Aorta (tissue), 5 donors: Measurements from ENCODE around the gene MLST8. TPM values are rescaled to one million over a fixed set of nuclear protein-coding genes. Genes with fewer than 3 reads are reported as not detected.

ENCODE experiments used
- ATAC-seq: fragments of 200-7000 bp; cut with Tn5 transposase; one replicate; pipeline ENCODE4 v1.9.1; 2022; ENCODE audit warnings: moderate library complexity; ENCODE audit not compliant: low FRiP score
- DNase-seq, 2 donors: peaks; one replicate each; pipeline ENCODE4 v3.0.0-alpha.2; 2020
- H3K27ac ChIP-seq, 2 donors: one replicate each; pipeline ENCODE4 v1.5.1; 2013; ENCODE audit warnings: low read length in 2 of 2, mild to moderate bottlenecking in 2 of 2, moderate library complexity in 2 of 2, control low read depth in 1 of 2, inconsistent platforms in 1 of 2, low read depth in 1 of 2
- H3K27me3 ChIP-seq, 2 donors: one replicate each; pipeline ENCODE4 v1.6.1; 2013; ENCODE audit warnings: control low read depth in 1 of 2, low read length in 1 of 2, mild to moderate bottlenecking in 1 of 2, moderate library complexity in 1 of 2; ENCODE audit not compliant: insufficient read depth in 2 of 2, control insufficient read depth in 1 of 2
- H3K36me3 ChIP-seq, 2 donors: one replicate each; pipeline ENCODE4 v1.6.1; 2013; ENCODE audit warnings: control low read depth in 1 of 2, low read length in 1 of 2, mild to moderate bottlenecking in 1 of 2; ENCODE audit not compliant: insufficient read depth in 2 of 2, control insufficient read depth in 1 of 2
- H3K4me1 ChIP-seq, 2 donors: one replicate each; pipeline ENCODE4 v1.6.1; 2013; ENCODE audit warnings: low read length in 2 of 2, control low read depth in 1 of 2, mild to moderate bottlenecking in 1 of 2, moderate library complexity in 1 of 2; ENCODE audit not compliant: insufficient read depth in 2 of 2, control insufficient read depth in 1 of 2
- H3K4me3 ChIP-seq, 2 donors: one replicate each; pipeline ENCODE4 v1.5.1; 2013; ENCODE audit warnings: low read length in 2 of 2, control low read depth in 1 of 2, mild to moderate bottlenecking in 1 of 2
- H3K9me3 ChIP-seq: one replicate; pipeline ENCODE4 v1.6.1; 2013; ENCODE audit warnings: mild to moderate bottlenecking, low read length; ENCODE audit not compliant: control insufficient read depth
- WGBS, 2 donors: extraction: QIAGEN DNeasy Blood & Tissue Kit; methylation state at CpG; one replicate each; pipeline ENCODE4 v1.1.7; 2013; 5-methylcytosine and 5-hydroxymethylcytosine counted together
- intact Hi-C, 2 donors: fragments of 100-400 bp; cut with DNase I; formaldehyde crosslinking; loops; one replicate each; pipeline versions ENCODE4 v1.14.2 to v1.15.0; 2022
- polyA plus RNA-seq, 2 donors: library from polyadenylated mRNA; stranded (reverse); fragments of 200-250 nt; gene quantifications; one replicate each; pipeline ENCODE4 v1.2.3, GENCODE V29; 2013
- total RNA-seq, 2 donors: library from RNA; stranded (reverse); fragmentation: NEBNext Ultra II Directional; extraction: Animal tissue kit (Norgen Biotek cat#: 25700); gene quantifications; one replicate each; pipeline ENCODE4 v1.2.1, GENCODE V29; 2021
- donor health status: healthy with polysubstance abuse.
- donor health status: Bipolar disorder and iron deficiency.
- donor health status: DM: no; HTN: no; CAD: no.
- donor health status: DM: no; HTN: no; CAD: no.
- donor health status: DM: yes; HTN: yes; CAD: no.

Gene MLST8
- total and polyA plus RNA-seq, 4 donors, result 14.1 to 50.7 (median 21.8) TPM

GRCh38 chr16:2213817-2214718, 8.8 kb downstream of the MLST8 start:
- ATAC-seq (no peak), DNase-seq (peak in 1 of 2 donors; percentile 54)
- WGBS, 2 donors, result 1% methylated on average over 61 to 98 of the region's 98 CpGs
- no peaks in the 10 kb centered on the region for H3K4me1 ChIP-seq
- no peaks in the 10 kb centered on the region for H3K36me3 ChIP-seq
- H3K9me3 ChIP-seq, result no peaks in the 10 kb centered on the region
- peak overlapping the region; percentile 29 to 73 for H3K27ac ChIP-seq
- no peaks in the 10 kb centered on the region for H3K27me3 ChIP-seq
- intact Hi-C loops, result loop anchor here in 1 of 2 donors (1.0 kb wide), 1 partner anchor 9 kb away; the partner anchor contains the start of gene E4F1
- peak overlapping the region; percentile 61 to 74 for H3K4me3 ChIP-seq

GRCh38 chr16:2214719-2214968, 9.4 kb downstream of the MLST8 start, which contains the start of gene PGP:
Gene PGP (minus strand): TSS chr16:2214840. CDS start chr16:2214777, 63 bp downstream.
- H3K4me3 ChIP-seq, result peak within 1 kb of the TSS; percentile 61 to 74
- H3K27me3 ChIP-seq, result no peaks in the 10 kb centered on the region
- no peaks in the 10 kb centered on the region for H3K4me1 ChIP-seq
- ATAC-seq, result peak; percentile 97
- DNase-seq, result no peak
- no peaks in the 10 kb centered on the region for H3K9me3 ChIP-seq
- intact Hi-C loops, result loop anchor here in 1 of 2 donors (1.0 kb wide), 1 partner anchor 9 kb away; the partner anchor contains the start of gene E4F1
- no peaks in the 10 kb centered on the region for H3K36me3 ChIP-seq
- 0 to 1% methylated on average over 16 to 48 of the region's 48 CpGs for WGBS, 2 donors
- peak within 1 kb of the TSS; percentile 29 to 93 for H3K27ac ChIP-seq

DNA sequence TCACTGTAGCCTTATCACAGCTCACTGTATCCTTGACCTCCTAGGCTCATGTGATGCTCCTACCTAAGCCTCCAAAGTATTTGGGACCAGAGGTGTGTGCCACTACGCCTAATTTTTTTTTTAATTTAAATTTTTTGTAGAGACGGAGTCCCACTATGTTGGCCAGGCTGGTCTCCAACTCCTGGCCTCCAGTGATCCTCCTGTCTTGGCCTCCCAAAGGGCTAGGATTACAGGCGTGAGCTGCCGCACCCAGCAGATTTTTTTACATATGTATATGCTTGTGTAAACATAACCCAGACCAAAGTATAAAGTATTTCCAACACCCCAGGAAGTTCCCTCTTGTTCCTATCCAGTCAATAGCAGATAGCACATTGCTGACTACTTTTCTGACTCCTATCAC, 11.1 kb downstream of the MLST8 start:
- intact Hi-C loops, result no loop called here
- DNase-seq (no peak), ATAC-seq (no peak)
- H3K9me3 ChIP-seq, result no peaks in the 10 kb centered on the region
- H3K4me1 ChIP-seq, result no peaks in the 10 kb centered on the region
- H3K36me3 ChIP-seq, result no peaks in the 10 kb centered on the region
- no peak overlapping the region for H3K27ac ChIP-seq
- H3K27me3 ChIP-seq, result no peaks in the 10 kb centered on the region
- H3K4me3 ChIP-seq, result no peak overlapping the region
- WGBS, 2 donors, result 93 to 94% methylated on average over 4 of the region's 4 CpGs

GRCh38 chr16:2223221-2223941, 18.1 kb downstream of the MLST8 start, which contains the start of gene E4F1:
Gene E4F1 (plus strand): TSS chr16:2223591. CDS start chr16:2223614, 23 bp downstream.
- H3K4me1 ChIP-seq, result no peaks in the 10 kb centered on the region
- intact Hi-C loops, result loop anchor here in 1 of 2 donors (1.0 to 2.0 kb wide), 3 partner anchors 9 to 68 kb away; partner anchors contain the start of genes ECI1, PGP and TRAF7
- no peaks in the 10 kb centered on the region for H3K27me3 ChIP-seq
- WGBS, 2 donors, result 0% methylated on average over 74 to 82 of the region's 82 CpGs
- H3K27ac ChIP-seq, result no peak within 1 kb of the TSS
- H3K4me3 ChIP-seq, result peak within 1 kb of the TSS; percentile 43 to 82
- ATAC-seq (peak; percentile 99), DNase-seq (peak; percentile 100)
- H3K9me3 ChIP-seq, result no peaks in the 10 kb centered on the region
- H3K36me3 ChIP-seq, result no peaks in the 10 kb centered on the region

DNA sequence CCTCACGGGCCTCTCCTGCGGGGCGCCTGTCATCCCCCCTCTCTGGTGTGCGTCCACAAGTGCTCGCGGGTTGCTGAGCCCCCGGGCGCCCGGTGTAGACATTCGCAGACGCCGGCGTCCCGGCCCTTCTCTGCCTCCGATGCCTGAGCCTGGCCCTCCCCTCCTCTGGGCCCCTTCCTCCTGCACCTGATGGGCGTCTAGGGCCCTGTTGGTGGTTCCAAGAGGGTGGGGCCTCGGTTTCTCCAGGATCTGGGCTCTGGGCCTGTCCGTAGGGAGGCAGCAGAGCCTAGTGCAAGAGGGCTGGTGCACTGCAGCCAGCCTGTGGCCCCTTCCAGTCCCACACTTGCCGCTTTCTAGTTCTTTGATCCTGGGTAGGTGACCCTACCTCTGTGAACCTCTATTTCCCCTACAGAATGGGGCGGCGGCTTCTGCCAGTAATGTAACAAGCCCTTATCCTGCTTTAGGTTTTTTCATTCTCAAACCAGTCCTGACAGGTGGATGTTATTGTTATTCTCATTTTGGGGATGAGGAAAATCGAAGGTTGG, 18.8 kb downstream of the MLST8 start:
- Histone ChIP-seq H3K27ac (no peak overlapping the region), H3K9me3 (no peaks in the 10 kb centered on the region), H3K27me3 (no peaks in the 10 kb centered on the region), H3K4me1 (no peaks in the 10 kb centered on the region), H3K36me3 (peaks cover 0 to under 1% of the 10 kb centered on the region in 2 donors), H3K4me3 (peak overlapping the region; percentile 43 to 82)
- intact Hi-C loops, result loop anchor here in 1 of 2 donors (1.0 to 2.0 kb wide), 3 partner anchors 10 to 69 kb away; partner anchors contain the start of genes ECI1, PGP and TRAF7
- WGBS, 2 donors, result 6 to 7% methylated on average over 15 to 22 of the region's 22 CpGs
- DNase-seq, result peak in 1 of 2 donors; percentile 68
- ATAC-seq, result peak; percentile 65

- DNase-seq, result no peak
- WGBS, 2 donors, result 66 to 67% methylated on average over 9 of the region's 9 CpGs
- Histone ChIP-seq H3K4me1 (no peaks in the 10 kb centered on the region), H3K4me3 (no peak overlapping the region), H3K27ac (no peak overlapping the region), H3K9me3 (no peaks in the 10 kb centered on the region), H3K27me3 (no peaks in the 10 kb centered on the region), H3K36me3 (peaks cover 0 to 8% of the 10 kb centered on the region in 2 donors)
- intact Hi-C loops, result no loop called here
- ATAC-seq, result no peak
These were observed 21.1 kb downstream of the MLST8 start for GRCh38 chr16:2226245-2226793.

DNA sequence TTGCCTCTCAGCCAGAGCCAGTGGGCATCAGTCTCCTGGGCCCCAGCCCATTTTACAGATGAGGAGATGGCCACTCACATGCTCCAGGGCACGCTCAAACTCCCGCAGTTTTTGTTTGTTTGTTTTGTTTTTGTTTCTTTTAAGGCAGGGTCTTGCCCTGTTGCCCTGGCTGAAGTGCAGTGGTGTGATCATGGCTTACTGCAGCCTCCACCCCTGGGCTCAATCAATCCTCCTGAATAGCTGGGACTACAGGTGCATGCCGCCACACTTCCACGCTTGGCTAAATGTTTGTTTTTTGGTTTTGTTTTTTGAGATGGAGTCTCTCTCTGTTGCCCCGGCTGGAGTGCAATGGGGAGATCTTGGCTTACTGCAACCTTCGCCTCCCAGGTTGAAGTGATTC, 21.7 kb downstream of the MLST8 start:
- H3K4me3 ChIP-seq, result no peak overlapping the region
- no peaks in the 10 kb centered on the region for H3K9me3 ChIP-seq
- no peak overlapping the region for H3K27ac ChIP-seq
- H3K4me1 ChIP-seq, result no peaks in the 10 kb centered on the region
- H3K27me3 ChIP-seq, result no peaks in the 10 kb centered on the region
- intact Hi-C loops, result no loop called here
- H3K36me3 ChIP-seq, result peaks cover 0 to 8% of the 10 kb centered on the region in 2 donors
- no peak for DNase-seq
- no peak for ATAC-seq
- WGBS, 2 donors, result 85 to 88% methylated on average over 6 of the region's 6 CpGs

- H3K9me3 ChIP-seq, result no peaks in the 10 kb centered on the region
- H3K27me3 ChIP-seq, result no peaks in the 10 kb centered on the region
- no peak for ATAC-seq
- no peaks in the 10 kb centered on the region for H3K4me1 ChIP-seq
- no peak overlapping the region for H3K4me3 ChIP-seq
- intact Hi-C loops, result no loop called here
- no peak for DNase-seq
- WGBS, 2 donors, result 89 to 92% methylated on average over 21 to 25 of the region's 25 CpGs
- H3K36me3 ChIP-seq, result peaks cover 0 to 8% of the 10 kb centered on the region in 2 donors
- no peak overlapping the region for H3K27ac ChIP-seq
These were observed 23.0 kb downstream of the MLST8 start for GRCh38 chr16:2228161-2228824.
